Measurements from ENCODE around the gene SLC25A1.

GRCh38 chr22:19175602-19176174, 2.8 kb downstream of the SLC25A1 start:
- no peak for TF ChIP-seq POLR2A (IDR thresholded peaks at IDR 0.05)
- TF ChIP-seq CTCF (IDR thresholded peaks at IDR 0.05) = no peak
